ENCODE data around the gene MAD1L1.

MAD1L1 gene

DNA sequence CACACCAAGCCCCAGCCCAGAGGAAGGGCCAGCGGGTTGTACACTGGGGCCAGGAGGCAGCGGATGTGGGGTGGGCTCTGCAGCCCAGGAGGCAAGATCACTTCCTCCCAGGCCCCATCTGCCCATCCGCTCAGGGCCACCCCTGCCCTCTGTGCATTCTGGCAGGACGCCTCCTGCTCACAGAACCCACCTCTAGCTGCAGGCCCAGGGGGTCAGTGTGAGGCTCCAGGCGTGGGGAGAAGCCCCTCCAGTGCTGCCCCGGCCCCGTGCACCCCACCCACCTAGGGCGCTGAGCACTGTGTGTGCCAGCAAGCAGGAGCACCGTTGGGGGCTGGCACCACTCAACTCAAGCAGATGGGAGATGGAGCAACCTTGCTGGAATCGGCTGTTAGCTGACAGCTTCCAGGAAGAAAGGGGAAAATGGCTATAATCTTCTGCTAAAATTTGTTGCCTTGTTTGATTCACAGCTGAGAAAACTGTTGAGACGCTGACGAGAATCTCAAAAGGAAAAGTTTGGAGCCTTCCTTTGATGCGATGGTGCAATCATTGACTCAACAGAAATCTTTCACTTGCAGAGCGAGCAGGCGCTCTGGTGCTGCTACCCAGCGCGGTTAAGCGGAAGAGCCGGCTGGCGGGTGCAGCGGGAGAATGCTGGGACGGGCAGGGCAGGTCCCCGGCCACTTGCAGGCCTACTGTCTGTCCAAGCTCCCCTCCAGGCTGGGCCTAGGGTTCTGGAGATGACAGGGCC is 286.5 kb downstream of the MAD1L1 start:
- DNase-seq = no peak

DNA sequence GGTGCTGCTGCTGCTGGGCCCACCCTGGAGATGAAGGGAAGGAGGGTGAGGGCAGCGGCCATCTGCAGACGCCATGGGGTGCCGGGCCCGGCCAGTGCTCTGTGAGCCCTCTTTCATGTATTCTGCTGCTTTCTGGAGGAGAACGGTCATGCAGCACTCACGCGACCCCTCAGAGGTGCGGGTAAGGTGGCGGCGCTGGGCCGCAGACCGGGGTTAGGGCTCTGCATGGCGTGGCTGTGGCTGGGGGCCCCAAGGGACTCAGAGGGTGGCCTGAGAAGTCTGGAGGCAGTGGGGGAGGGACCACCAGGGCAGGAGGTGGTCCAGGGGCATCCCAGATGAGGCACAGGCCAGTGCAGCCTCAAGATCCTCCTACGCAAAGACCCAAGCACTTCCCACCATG is 287.2 kb downstream of the MAD1L1 start:
- DNase-seq = no peak

DNA sequence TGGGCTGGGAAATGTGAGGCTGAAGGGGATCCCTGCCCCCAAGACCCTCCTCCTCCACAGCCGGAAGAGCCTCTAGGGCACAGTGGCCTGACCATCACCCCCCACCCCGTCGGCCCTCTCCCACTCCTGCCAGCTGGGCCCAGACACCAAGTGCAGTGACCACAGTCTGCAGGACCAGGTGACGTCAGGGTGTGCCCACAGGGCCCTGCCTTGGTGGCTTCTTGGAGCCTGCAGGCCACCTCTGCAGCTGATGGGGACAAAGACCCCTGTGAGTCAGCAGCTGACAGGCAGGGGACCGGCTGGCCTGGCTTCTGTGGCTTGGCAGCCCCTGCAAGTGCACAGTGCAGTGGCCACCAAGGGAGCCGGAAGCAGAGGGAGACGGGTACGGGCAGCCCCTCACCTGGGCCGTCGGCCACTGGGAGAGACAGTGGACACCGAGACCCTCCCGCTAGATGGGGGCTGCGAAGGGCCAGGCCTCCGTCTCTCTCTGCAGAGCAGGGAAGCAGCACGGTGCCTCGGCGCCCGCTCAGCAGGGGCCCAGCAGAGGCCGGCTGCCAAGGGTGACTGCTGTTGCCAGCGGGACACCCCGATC is 288.0 kb downstream of the MAD1L1 start:
- no peak for DNase-seq

DNA sequence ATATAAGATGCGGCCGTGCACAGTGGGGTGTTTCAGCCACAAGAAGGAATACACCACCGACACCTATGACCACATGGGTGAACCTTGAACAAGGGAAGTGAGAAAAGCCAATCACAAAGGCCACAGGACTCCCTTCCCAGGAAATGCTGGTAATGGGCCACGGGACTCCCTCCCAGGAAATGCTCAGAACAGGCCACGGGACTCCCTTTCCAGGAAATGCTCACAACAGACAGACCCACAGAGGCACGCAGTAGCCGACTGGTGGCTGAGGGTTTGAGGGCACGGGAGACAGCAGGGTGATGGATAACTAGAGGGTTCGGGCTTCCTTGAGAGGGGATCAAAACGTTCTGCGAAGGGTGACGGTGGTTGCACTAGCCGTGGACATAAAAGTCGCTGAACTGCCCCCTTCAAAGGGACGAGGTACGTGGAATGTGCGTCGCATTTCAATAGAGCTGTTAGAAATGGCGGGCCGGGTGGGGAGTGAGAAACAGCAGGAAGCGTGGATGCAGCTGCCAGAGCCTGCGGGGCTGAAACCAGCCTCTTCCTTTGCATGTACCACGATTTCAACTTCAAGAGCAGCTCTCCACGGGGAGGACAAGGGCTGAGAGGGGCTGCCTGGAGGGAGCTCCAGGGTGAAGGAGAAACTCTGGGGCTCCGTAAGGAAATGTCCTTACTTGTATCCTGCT is 288.7 kb downstream of the MAD1L1 start:
- DNase-seq = no peak

DNA sequence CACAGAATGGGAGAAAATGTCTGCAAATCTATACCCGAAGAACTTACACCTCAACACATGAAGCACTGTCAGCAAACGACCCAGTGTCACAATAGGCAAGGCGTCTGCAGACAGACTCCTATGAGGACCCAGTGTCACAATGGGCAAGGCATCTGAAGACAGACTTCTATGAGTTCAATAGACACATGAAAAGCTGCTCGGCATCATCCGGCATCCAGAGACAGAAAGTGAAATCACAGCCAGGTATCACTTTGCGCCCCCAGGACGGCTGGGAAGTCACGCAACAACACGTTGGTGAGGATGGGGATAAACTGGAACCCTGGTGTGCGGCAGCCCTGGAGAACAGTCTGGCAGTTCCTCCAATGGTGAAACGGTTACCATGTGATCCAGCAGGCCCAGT is 289.4 kb downstream of the MAD1L1 start:
- no peak for DNase-seq

DNA sequence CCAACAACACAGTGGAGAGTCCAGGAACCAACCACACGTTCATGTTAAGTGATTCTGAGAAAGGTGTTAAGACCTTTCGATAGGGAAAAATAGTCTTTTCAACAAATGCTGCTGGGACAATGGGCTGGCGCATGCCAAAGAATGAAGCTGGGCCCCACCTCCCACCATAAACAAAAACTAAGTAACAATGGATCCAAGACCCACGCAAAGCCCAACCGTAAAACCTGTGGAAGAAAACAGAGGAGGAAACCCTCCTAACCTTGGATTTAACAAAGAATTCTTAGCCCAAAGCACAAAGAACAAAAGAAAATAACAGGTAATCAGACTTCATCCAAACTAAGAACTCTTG is 289.8 kb downstream of the MAD1L1 start:
- DNase-seq = no peak

DNA sequence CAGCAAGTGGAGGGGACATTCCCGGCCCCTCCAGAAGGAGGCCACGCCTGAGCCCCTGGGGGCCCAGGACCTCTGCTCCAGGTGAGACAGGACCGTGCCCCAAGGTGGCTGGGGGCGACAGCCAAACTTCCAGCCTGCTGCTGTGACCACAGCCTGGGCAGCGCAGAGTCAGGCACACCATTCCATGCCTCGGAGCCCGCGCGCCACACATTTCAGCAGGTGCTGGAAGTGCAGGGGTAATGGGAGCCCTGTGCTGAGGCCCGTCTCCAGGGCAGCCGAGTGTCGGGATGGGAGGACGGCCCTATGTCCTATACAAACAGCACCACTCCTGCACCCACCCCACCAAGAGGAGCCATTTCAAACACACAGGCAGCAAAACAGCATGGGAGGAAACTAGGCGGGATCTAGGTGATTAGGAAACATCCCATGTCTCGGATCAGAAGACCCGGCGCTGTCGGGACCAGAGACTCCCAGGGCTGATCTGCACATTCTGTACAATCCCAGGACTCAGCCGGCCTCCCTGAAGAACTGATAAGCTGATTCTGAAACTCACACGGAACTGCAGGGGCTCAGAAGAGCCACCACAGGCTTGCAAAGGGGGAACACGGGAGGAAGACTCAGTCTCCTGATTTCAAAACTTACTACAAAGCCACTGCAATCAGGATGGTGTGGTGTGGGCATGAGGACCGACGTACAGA is 290.4 kb downstream of the MAD1L1 start:
- no peak for DNase-seq

DNA sequence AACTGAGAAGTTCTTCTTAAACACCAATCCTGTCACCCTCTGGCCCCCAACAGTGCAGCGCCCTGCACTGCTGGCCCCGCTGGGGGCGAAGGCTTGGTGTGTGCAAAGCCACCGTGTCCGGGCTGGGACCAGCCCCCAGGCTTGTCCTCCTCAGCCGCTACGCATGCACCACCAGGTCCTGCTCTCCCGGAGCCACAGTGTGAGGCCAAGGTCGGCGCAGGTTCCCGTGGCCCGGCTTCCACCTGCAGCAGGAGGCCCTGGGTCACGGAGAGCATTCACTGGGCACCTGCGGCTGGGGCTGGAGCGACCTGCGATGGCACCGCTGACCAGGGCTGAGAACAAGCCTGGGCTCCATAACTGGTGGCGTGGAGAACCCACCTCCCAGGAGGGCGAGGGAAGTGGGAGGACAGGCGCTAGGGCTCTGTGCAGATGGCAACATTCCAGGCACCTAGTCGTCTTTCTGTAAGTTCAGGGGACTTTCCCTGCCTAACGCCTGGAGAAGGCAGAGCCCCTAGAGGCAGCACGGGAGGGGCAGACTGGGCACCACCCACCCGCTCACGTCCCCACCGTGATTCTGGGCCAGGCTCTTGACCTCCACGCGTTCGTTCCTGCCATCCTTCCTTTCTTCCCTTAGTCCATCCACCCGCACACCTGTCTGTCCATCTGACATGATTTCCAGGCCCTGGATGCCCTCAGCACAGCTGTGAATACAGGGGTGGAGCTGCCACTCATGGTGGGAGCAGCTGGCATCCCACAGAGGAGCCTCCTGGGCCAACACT is 291.1 kb downstream of the MAD1L1 start:
- no peak for DNase-seq

DNA sequence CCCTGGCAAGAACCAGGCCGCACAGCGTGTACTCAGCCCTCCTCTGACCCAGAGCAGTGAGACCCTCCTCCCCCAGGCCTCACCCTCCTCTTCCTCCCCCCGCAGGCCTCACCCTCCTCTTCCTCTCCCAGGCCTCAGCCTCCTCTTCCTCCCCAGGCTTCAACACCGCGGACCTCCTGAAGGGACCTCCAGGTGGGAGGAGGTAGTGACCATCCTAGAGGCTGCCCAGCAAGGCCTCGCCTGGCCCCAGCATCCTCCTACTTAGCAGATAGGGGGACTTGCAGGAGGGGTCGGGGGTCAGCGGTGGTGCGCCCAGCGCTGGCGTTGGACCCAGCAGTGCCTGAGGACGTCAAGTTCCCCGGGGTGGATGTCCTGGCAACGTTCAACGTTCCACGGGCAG is 291.9 kb downstream of the MAD1L1 start:
- DNase-seq = peak; percentile 49

DNA sequence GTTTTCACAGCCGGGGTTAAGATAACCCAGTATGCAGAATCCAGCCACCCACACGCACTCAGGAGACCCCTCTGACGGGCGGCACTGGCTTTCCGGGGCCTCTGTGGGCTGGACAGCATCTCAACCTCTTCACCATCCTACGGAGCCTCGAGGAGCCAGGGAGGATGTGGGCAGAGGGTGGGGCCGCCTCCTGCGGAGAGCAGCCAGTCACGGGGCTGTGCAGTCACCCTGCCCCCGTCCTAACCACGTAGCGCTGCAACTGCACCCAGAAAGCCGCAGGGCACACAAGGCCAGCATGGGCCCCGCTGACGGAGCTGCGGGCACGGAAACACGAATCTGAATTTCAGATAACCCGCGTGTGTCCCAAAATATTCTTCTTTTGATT is 292.4 kb downstream of the MAD1L1 start:
- peak; percentile 86 for DNase-seq

DNA sequence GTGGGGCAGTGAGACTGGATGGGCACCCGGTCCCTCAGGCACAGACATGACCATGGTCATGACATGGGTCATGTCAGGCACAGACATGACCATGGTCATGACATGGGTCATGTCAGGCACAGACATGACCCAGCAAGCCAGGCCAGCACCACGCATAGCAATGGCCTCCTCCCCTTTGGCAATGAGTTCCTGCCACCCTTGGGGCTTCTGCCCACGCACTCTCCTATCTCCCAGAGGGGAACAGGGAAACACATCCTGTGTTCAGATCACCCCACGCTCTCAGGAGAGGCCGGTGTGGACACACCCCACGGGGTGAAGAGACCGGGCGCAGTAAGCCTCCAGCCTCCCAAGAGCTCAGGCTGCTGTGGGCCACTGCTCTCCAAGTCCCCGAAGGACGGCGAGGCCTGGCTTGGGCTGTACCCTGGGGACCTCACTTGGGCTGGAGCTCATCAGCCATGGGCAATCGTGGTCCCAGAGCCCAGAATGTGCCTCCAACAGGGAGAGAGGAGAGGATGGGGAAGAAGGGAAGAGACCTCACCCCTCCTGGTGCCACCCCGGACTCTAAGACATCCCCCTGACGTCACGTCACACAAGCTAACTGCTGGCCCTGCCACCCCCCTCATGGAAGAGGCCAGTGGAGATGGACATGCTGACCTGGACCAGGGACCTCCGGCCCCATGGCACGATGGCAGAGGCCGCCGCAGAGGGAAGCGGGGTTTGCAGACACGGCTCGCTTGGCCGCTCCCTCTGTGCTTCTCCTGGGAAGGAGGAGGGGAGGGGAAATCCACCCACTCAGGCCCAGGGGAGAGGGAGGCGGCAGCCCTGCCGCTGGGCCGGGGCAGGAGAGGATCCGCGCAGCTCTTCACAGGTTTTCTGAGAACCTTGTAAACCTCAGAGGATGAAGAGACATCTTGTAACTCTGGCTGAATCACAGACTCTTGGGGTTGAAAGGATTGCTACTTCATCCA is 293.0 kb downstream of the MAD1L1 start:
- peak; percentile 75 for DNase-seq

DNA sequence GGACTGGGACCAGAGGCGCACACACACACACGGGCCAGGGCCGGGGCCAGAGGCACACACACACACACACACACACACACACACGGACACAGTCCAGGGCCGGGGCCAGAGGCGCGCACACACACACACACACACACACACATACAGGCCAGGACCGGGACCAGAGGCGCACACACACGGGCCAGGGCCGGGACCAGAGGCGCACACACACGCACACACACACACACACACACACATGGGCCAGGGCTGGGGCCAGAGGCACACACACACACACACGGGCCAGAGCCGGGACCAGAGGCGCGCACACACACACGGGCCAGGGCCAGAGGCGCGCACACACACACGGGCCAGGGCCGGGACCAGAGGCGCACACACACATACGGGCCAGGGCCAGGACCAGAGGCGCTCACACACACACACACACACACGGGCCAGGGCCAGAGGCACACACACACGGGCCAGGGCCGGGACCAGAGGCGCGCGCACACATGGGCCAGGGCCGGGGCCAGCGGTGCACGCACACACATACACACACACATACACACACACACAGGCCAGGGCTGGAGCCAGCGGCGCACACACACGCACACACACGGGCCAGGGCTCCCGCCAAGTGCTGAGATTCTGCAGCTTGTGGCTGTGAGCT is 293.8 kb downstream of the MAD1L1 start:
- DNase-seq = peak; percentile 40

DNA sequence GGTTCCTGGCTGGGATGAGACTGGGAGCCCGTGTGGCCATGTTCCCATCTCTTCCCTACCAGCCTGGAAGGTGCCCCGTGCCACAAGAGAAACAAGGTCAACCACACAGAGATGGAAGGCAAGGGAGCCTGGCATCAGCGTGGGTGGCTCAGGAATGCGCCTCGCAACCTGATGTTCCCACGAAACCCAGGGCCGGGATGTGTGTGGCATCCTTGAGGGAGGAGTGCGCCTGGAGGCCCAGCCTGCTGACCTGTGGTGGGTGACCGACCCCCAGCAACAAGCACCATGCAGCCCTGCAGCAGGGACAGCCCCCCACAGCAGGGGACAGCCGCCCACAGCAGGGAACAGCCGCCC is 295.5 kb downstream of the MAD1L1 start:
- no peak for DNase-seq

DNA sequence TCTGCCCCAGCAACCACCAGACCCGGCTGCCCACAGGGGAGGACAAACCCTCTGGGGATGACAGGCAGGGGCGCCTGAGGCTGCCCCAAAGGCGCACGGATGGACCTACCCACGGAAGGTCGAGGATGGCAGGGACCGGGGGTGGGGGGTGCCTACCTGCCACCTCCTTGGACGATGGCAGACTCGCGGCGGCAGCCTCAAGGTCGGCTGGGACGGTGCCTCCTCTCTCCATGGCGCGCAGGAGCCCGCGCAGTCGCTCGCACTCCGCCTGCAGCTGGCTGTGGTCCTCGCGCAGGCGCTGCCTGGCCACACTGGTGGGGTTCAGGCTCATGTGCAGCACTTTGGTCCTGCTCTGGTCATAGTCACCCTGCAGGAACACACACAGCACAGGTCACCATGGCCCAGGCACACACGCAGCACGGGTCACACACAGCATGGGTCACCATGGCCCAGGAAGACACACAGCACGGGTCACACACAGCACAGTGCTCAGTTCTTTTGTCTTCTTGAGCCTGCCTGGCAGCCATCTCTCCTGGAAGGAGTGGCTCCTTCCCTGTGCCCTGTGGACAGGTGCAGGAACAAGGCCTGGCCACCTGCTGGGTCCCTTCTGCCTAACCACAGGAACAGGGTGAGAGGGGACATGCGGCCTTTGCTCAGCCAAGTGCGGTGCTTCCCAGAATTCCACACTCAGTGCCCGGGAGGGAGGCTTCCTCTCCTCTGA is 296.1 kb downstream of the MAD1L1 start:
- DNase-seq = no peak

DNA sequence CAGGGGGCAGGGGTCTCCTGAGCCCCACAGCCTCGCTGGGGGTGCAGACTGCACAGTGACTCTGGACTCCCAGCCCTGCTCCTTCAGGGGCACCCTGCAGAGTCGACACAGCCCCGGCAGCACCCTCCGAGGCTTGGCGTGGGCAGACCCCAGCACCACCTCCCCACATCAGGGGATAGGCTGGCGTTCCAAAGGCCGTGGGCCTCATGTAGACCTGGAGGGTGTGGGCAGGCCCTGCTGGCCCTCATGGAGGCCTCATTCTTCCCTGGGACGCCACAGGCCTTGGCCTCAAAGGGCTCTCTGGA is 296.8 kb downstream of the MAD1L1 start:
- no peak for DNase-seq

DNA sequence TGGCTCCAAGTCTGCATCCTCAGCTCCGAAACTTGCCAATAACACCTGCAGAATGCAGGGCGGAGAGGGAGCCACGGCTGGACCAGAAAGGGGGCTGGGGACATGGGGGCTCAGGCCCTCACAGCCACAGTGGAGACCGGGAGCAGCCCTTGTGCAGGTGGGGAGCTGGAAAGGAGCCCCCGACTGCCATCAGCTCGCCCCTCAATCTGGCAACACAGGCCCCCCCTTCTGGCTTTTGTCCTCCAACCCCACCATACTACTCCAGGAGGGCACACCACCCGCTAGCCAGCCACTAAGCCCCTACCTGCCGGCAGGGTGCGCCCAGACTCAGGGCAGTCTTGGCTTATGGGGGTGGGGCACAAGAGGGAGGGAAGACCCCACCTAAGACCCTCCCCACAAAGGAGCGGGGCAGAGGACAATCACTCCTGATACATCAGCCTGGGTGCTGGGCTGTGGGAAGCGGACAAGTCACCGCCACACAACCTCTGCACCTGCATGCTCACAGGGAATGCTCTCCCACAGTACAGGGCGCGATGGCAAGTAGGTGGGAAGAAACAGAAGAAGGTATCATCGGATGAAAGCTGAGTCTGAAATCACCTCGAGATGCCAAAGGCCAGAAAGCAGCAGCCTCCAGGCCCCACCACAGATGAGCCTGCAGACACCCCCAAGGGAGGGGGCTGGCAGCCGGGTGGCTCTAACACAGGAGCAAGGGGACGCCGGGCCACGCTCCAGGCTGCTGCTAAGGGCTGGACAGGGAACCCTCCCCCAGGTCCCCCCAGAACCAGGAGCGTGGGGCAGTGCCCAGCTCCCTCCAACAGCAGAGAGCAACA is 297.4 kb downstream of the MAD1L1 start:
- no peak for DNase-seq

DNA sequence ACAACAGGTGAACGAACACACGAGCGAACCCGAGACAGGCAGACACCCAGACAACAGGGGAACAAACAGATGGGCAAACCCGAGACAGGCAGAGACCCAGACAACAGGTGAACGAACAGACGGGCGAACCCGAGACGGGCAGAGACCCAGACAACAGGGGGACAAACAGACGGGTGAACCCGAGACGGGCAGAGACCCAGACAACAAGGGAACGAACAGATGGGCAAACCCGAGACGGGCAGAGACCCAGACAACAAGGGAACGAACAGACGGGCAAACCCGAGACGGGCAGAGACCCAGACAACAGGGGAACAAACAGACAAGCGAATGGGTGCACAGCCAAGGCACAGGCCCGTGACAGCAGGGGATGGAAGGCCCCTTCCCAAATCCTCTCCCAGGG is 298.0 kb downstream of the MAD1L1 start:
- no peak for DNase-seq

DNA sequence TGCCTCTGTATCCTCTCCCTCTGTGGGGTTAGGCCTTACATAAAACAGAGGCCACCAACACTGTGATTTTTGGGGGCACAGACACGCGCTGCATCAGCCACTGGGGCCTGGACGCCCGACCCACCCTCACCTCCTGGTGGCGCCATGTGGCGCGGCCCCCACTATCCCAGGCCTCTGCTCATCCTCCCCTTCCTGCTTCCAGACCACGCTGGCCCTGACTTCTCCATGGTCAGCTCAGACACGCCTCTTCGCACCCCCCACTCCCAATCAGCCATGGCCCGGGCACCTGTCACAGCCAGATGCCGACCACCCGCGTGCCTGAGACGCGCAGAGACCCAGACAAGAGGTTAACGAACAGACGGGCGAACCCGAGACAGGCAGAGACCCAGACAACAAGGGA is 298.7 kb downstream of the MAD1L1 start:
- no peak for DNase-seq

DNA sequence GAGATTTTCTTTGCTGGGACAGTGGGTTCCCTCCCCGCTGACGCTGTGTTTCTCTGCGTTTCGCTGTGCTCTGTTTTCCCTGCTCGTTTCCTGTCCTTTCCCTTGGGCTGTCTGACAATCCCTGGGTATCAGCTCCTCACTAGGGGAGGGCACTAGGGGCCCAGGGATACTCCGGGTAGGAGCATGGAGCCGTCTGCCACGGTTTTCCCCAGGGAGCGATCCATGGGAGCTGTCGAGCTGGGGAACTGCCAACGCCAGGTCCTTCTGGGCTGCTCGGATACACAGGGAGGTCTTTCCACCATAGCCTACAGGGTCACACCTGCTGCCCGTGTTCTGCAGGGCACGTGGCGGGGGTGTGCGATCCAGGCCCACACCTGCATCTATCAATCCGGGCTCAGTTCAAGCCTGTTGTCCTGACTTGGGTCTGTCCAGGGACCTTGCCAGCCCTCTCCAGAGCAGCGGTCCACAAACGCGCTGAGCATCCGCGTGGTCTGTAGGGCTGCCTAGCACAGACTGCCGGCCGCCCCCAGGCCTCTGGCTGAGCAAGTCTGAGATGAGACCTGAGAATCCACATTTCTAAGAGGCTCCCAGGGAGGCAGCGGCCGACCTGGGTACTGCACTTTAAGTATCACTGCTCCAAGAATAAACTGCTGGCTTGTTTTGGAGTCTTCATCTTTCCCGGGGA is 299.5 kb downstream of the MAD1L1 start:
- DNase-seq = no peak

DNA sequence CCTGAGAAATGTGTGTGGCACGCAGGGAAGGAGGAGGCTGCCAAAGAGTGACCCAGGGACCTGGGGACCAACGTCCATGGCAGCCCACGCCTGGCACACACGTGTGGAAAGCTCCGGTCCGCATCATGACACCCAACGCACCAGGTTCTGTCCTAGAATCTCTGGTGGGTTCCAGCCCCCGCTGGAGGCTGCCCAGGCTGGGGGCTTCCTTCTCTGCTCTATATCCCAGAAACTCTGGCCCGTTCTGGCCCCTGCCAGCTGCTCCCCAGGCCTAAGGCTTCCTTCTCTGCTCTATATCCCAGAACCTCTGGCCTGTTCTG is 300.8 kb downstream of the MAD1L1 start:
- DNase-seq = no peak

Measured in NK-92 treated with Interleukin-12 subunit alpha and Interleukin-12 subunit beta, amount 100 ng/mL, for 24 hours (cell line).